HG03159 (cell line): ENCODE measurements around the gene LRRFIP1.
"Not testable (repeated sequence)": the region's sequence is repeated elsewhere in the genome, so short reads cannot be mapped to it uniquely, and the experiment has no call there.

Experiments used
- ATAC-seq: cut with Tn5 transposase; IDR thresholded peaks from one replicate; pipeline ENCODE4 v1.9.1; 2021; ENCODE audit warnings: mild to moderate bottlenecking, moderate library complexity; ENCODE audit not compliant: unreplicated experiment

LRRFIP1 gene

GRCh38 chr2:237661270-237661669, 33.9 kb downstream of the LRRFIP1 start:
- ATAC-seq = no peak

- no peak for ATAC-seq
Observed at GRCh38 chr2:237661799-237662328, 34.5 kb downstream of the LRRFIP1 start.

GRCh38 chr2:237662671-237663093, 35.3 kb downstream of the LRRFIP1 start:
- ATAC-seq = peak; percentile 50

GRCh38 chr2:237663517-237664110, 36.2 kb downstream of the LRRFIP1 start:
- ATAC-seq = no peak

GRCh38 chr2:237664151-237664550, 36.8 kb downstream of the LRRFIP1 start:
- no peak for ATAC-seq

- no peak for ATAC-seq
Observed at GRCh38 chr2:237665713-237666143, 38.3 kb downstream of the LRRFIP1 start.

- ATAC-seq = no peak
Observed at GRCh38 chr2:237666606-237667005, 39.2 kb downstream of the LRRFIP1 start.

GRCh38 chr2:237667050-237667576, 39.7 kb downstream of the LRRFIP1 start:
- ATAC-seq = not testable (repeated sequence)

GRCh38 chr2:237667893-237668292, 40.5 kb downstream of the LRRFIP1 start:
- no peak for ATAC-seq

- no peak for ATAC-seq
Observed at GRCh38 chr2:237668440-237668839, 41.1 kb downstream of the LRRFIP1 start.

GRCh38 chr2:237669283-237669627, 41.9 kb downstream of the LRRFIP1 start:
- ATAC-seq = peak; percentile 5

- peak; percentile 34 for ATAC-seq
Observed at GRCh38 chr2:237669628-237670392, 42.4 kb downstream of the LRRFIP1 start.

GRCh38 chr2:237670641-237671040, 43.3 kb downstream of the LRRFIP1 start:
- ATAC-seq = no peak

GRCh38 chr2:237671466-237672138, 44.2 kb downstream of the LRRFIP1 start:
- ATAC-seq = no peak

GRCh38 chr2:237672731-237673129, 45.3 kb downstream of the LRRFIP1 start:
- ATAC-seq = no peak

GRCh38 chr2:237673130-237674001, 46.0 kb downstream of the LRRFIP1 start:
- no peak for ATAC-seq

GRCh38 chr2:237674731-237675276, 47.4 kb downstream of the LRRFIP1 start:
- ATAC-seq = peak; percentile 76

GRCh38 chr2:237675316-237675715, 47.9 kb downstream of the LRRFIP1 start:
- no peak for ATAC-seq

GRCh38 chr2:237680702-237681478, 53.5 kb downstream of the LRRFIP1 start:
- ATAC-seq = no peak
